Progenitor cell of endocrine pancreas (in vitro differentiated cells): Measurements from ENCODE around the gene LTB4R2. TPM values are rescaled to one million over a fixed set of nuclear protein-coding genes. Genes with fewer than 3 reads are reported as not detected.
"Not testable (repeated sequence)": the region's sequence is repeated elsewhere in the genome, so short reads cannot be mapped to it uniquely, and the experiment has no call there.

ENCODE experiments used
- DNase-seq: peaks from one replicate; pipeline ENCODE4 v3.0.0; 2021; ENCODE audit warnings: low spot score; ENCODE audit not compliant: unreplicated experiment
- H3K27ac Mint-ChIP-seq: 2 replicates; pipeline ENCODE4 v1.8.0; 2021; ENCODE audit warnings: mild to moderate bottlenecking, moderate library complexity, mixed read lengths
- H3K27me3 Mint-ChIP-seq: 2 replicates; pipeline ENCODE4 v1.8.0; 2021; ENCODE audit warnings: mixed read lengths
- H3K36me3 Mint-ChIP-seq: 2 replicates; pipeline ENCODE4 v1.8.0; 2022; ENCODE audit warnings: mixed read lengths; ENCODE audit not compliant: insufficient read depth
- H3K4me1 Mint-ChIP-seq: 2 replicates; pipeline ENCODE4 v1.8.0; 2021; ENCODE audit warnings: low read depth, mixed read lengths
- H3K4me3 Mint-ChIP-seq: 2 replicates; pipeline ENCODE4 v1.8.0; 2021; ENCODE audit warnings: low read depth, mild to moderate bottlenecking, moderate library complexity, mixed read lengths
- H3K9me3 Mint-ChIP-seq: 2 replicates; pipeline ENCODE4 v1.8.0; 2021; ENCODE audit warnings: low read depth, mixed read lengths
- CTCF ChIP-seq: fragments of 200-600 bp; sonication (generic); IDR thresholded peaks from one replicate; pipeline ENCODE4 v1.5.0; 2021; ENCODE audit warnings: antibody characterized with exemption, mild to moderate bottlenecking; ENCODE audit not compliant: unreplicated experiment
- total RNA-seq: library from RNA; stranded (reverse); gene quantifications from 2 replicates; pipeline ENCODE4 v1.2.1, GENCODE V29; 2021

LTB4R2 gene
- total RNA-seq, 1 donor from 2014 or later = 11.0 TPM

GRCh38 chr14:24325963-24326362 is 16.0 kb downstream of the LTB4R2 start:
- DNase-seq = no peak
- no peak overlapping the region for H3K4me3 Mint-ChIP-seq
- H3K4me1 Mint-ChIP-seq = no peaks in the 10 kb centered on the region
- no peaks in the 10 kb centered on the region for H3K36me3 Mint-ChIP-seq
- TF ChIP-seq CTCF = no peak
- H3K27ac Mint-ChIP-seq = no peak overlapping the region
- peaks cover 50% of the 10 kb centered on the region for H3K27me3 Mint-ChIP-seq
- H3K9me3 Mint-ChIP-seq = no peaks in the 10 kb centered on the region

GRCh38 chr14:24327303-24327702 is 17.4 kb downstream of the LTB4R2 start:
- Mint-ChIP-seq H3K27ac (no peak overlapping the region), H3K4me3 (no peak overlapping the region), H3K9me3 (no peaks in the 10 kb centered on the region), H3K4me1 (peaks cover 1% of the 10 kb centered on the region), H3K36me3 (no peaks in the 10 kb centered on the region), H3K27me3 (peaks cover 56% of the 10 kb centered on the region)
- no peak for DNase-seq
- no peak for TF ChIP-seq CTCF

GRCh38 chr14:24327914-24328313 is 18.0 kb downstream of the LTB4R2 start:
- DNase-seq, H3K9me3 Mint-ChIP-seq, H3K4me1 Mint-ChIP-seq, H3K4me3 Mint-ChIP-seq, H3K36me3 Mint-ChIP-seq, H3K27ac Mint-ChIP-seq: not testable (repeated sequence)
- TF ChIP-seq CTCF = peak; percentile 64
- H3K27me3 Mint-ChIP-seq = peaks cover 57% of the 10 kb centered on the region

- H3K4me3 Mint-ChIP-seq = no peak overlapping the region
These were observed 19.2 kb downstream of the LTB4R2 start for GRCh38 chr14:24329073-24329663.

GRCh38 chr14:24329736-24330135 is 19.8 kb downstream of the LTB4R2 start:
- H3K27me3 Mint-ChIP-seq = peaks cover 68% of the 10 kb centered on the region
- H3K4me3 Mint-ChIP-seq = no peak overlapping the region
- H3K36me3 Mint-ChIP-seq = no peaks in the 10 kb centered on the region
- H3K9me3 Mint-ChIP-seq = no peaks in the 10 kb centered on the region
- TF ChIP-seq CTCF = no peak
- DNase-seq = no peak
- peaks cover 3% of the 10 kb centered on the region for H3K4me1 Mint-ChIP-seq
- H3K27ac Mint-ChIP-seq = no peak overlapping the region

More at GRCh38 chr14:24329073-24329663, 19.2 kb downstream of the LTB4R2 start:
- H3K36me3 Mint-ChIP-seq = no peaks in the 10 kb centered on the region
- no peak for TF ChIP-seq CTCF
- H3K27me3 Mint-ChIP-seq = peaks cover 65% of the 10 kb centered on the region
- H3K9me3 Mint-ChIP-seq = no peaks in the 10 kb centered on the region
- H3K27ac Mint-ChIP-seq = no peak overlapping the region
- H3K4me1 Mint-ChIP-seq = peaks cover 3% of the 10 kb centered on the region
- DNase-seq = no peak
